HK-2 (cell line): ENCODE measurements around the gene CECR2.

Experiments
- DNase-seq: peaks from one replicate; pipeline ENCODE4 v3.0.0-alpha.2; 2018; ENCODE audit not compliant: unreplicated experiment

CECR2 gene

DNA sequence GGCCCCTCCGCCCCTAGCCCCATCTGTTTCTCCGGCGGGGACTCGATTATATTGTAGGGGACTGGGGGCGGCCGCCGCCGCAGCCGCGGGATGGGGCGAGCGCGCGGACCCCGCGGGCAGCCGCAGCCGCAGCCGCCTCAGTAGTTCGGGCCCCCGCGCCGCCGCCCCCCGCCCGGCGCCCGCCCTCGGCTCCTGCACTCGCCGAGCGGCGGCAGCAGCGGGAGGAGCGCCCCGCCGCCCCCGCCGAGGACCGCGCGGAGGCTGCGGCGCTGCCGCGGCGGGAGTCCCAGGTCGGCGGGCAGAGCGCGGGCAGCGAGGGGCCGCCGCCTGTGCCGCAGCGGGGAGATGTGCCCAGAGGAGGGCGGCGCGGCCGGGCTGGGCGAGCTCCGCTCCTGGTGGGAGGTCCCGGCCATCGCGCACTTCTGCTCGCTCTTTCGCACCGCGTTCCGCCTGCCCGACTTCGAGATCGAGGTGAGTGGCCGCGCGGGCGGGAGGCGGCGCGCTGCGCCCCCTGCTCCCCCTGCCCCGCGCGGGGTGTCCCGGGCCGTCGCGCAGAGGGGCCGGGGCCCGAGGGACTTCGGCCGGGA lies at the start of gene CECR2:
Gene CECR2, plus strand, starts transcription at position 22 of the 587 bp plus-strand sequence. Its CDS starts 324 bp downstream, at position 346.
- DNase-seq: peak; percentile 55

DNA sequence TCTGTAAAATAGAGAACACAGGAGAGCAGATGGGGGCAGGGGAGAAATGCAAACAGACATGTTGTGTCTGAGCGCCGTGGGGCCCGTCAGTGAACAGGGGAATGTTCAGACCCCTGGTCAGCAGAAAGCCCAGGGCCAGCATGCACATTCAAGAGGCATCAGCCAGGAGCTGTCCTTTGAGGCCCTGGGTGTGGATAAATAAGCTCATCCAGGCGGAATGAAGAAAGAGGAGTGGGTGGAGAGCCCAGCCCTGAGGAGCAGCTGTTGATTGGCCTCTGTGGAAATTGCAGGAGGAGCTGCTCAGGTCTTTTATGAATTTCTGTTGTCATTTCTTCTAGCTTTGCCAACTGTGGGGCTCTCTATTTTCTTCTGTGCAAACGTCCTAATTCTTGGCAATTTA lies 49.7 kb upstream of the CECR2 start:
- no peak for DNase-seq

DNA sequence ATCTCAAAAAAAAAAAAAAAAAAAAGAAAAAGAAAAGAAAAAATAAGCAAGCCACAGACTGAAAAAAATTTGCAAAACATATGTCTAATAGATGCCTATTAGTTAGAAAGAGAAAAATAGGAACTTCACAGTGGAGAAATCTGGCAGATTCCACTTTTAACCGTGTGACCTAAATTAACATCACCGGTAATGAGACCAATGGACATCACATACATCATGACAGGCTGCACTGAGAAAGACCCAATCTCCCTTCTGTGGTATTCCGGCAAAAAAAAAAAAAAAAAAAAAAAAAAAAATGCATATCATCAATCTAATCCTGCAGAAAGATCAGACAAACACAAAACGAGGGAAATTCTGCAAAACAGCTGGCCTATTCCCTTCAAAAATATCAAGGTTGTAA lies 46.7 kb upstream of the CECR2 start:
- DNase-seq: no peak

DNA sequence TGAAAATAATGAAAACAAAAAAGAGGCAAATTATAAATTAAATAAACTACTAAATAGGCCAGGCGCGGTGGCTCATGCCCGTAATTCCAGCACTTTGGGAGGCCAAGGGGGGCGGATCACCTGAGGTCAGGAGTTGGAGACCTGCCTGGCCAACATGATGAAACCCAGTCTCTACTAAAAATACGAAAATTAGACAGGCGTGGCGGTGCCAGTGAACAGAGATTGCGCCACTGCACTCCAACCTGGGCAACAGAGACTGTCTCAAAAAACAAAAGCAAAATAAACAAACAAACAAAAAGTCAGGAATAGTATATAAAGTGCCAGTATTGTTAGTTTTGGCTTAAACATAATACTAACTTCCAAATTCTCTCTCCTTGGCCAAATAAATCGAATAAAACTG lies 37.6 kb upstream of the CECR2 start:
- no peak for DNase-seq

DNA sequence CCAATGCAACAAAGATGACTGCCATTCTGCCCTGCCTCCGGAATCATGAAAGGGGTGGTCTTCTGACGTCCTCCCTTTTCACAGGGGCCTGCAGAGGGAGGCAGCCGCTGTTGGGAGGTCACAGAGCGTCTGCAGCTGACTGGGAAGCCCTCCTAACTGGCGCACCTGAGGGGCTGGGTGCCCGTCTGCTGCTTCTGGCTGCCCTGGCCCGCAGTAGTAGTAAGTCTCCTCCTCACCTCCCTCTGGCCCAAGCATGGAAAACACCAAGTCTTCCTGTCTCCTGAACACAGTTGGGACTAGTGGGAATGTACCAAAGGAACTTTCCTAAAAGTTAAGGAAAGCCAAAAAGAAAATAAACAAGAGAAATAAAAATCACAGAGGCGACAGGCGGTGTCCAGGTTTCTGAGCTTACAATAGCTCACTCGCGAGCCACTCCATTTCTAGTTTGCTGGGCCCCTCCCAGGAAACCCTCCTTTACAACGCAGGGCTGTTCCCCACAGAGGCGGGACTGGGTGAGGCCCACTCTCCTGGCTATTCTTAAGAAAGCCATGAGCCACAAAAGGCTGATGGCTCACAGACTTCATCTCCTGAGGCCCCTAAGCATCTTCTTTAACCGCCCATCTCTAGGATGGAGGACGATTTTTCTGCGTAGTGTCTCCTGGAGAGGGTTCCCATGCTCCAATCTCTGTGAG lies 37.0 kb upstream of the CECR2 start:
- DNase-seq: no peak

DNA sequence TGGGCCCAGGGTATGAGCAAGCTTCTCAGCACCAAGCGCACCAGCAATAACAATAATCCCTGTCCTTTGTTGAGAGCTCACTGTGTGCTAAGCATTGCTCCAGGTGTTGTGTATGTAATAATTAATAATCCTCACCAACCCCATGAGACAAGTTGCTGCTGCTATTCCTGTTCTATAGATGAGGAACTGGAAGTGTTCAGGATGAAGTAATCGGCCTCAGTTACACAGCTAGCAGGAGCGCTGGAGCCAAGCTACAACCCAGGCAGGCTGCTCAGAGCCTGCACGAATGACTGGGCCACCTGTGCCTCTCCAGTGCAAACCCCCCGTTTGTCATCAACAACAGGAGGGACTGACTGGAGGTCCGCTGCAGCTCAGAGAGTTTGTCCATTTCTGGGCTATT lies 35.2 kb upstream of the CECR2 start:
- DNase-seq: no peak

DNA sequence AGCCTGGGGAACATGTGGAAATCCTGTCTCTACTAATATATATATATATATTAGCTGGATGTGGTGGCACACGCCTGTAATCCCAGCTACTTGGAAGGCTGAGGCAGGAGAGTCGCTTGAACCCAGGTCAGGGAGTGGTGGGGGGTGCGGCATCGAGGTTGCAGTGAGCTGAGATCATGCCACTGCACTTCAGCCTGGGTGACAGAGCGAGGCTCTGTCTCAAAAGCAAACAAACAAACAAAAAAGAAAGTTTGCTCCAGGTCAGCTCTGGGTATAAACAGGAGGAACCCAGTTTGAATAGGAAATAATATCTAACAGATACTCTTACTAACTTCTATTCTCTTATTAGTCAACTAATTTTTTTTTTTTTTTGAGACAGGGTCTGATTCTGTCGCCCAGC lies 34.3 kb upstream of the CECR2 start:
- no peak for DNase-seq

DNA sequence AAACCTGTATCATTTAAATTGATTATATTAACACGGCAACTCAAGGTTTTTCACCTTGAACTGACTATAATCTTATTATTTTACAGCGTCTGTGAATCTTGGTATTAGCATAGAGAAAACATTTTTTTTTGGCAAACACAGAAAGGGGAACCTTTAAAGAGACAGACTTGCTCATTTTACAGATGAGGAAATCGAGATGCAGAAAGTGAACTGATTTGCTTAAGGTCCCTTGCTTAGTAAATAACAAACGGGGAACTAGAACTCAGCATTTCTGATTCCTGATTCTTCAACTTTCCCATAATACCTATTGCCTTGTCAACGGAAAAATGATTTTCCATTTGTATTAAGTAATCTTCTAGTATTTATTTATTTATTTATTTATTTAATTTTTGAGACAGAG lies 33.2 kb upstream of the CECR2 start:
- DNase-seq: no peak

DNA sequence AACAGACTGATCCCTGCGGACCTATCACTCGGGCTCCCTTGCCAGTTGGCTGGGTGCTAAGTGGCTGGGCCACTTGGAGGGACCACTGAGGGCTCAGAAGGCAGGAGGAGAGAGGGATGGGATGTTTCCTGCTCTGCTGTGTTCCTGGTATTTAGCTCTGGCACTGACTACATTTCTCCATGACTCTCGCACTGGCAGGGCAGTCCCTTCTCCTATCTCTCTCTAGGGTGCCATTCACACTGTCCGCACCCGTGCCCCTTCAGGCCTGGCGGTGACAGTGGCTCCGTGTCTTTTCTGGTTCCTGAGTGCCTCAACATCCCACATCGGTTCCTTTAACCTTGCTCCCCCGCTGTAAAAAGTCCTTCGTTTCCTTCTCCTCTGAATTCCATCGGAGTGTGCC lies 31.6 kb upstream of the CECR2 start:
- no peak for DNase-seq

DNA sequence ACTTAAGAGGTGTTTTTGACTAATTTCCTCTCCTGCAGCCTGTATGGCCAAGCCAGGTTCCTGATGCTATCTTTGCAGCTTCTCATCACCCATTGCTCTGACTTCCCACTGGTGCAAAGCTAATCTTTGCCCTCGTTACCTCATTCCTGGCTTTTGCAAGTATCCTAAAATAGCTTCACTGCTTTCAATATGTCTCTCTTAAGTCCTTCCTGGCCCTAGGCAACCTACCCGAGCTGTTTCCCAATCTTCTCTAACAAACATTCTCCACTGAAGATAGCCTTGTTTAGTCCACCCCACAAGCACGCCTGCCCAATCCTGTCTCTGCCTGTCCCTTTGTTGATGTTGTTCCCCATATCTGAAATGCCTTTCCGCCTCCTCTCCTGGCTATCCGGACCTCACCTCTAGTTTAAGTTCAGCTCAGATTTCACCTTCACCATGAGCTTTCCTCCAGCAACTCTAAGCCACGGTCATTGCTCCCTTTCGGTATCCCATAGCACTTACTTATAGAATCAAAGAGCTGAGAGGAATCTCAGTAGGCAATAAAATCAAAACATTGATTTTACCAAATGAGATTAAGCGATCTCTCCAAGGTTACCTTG lies 30.1 kb upstream of the CECR2 start:
- no peak for DNase-seq

DNA sequence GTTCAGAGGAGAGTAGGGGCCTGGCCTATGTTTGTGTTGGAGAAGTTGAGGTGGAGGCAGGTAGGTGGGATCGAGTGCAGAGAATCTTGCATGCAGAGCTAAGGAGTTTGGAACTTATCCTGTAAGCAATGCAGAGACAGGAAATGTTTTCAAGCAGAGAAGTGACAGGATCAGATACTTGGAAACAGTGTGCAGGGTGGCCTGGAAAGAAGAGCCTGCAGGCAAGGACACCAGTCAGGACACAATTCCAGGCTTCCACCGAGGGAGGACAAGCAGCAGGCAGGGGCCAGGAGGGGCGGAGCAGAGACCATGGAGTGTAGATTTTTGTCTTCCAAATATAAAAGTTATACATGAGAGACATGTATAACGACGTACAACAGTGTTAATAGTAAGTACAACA lies 26.9 kb upstream of the CECR2 start:
- no peak for DNase-seq

DNA sequence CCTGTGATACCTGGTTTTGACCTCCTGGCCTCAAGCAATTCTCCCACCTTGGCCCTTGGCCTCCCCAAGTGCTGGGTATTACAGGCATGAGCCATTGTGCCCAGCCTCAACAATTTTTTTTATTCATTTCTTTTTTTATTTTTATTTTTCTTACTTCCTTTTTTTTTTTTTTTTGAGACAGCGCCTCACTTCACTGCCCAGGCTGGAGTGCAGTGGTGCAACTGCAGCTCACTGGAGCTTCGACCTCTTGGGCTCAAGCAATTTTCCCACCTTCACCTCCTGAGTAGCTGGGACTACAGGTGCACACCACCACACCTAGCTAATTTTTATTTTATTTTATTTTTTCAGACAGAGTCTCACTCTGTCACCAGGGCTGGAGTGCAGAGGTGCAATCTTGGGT lies 25.5 kb upstream of the CECR2 start:
- DNase-seq: no peak

DNA sequence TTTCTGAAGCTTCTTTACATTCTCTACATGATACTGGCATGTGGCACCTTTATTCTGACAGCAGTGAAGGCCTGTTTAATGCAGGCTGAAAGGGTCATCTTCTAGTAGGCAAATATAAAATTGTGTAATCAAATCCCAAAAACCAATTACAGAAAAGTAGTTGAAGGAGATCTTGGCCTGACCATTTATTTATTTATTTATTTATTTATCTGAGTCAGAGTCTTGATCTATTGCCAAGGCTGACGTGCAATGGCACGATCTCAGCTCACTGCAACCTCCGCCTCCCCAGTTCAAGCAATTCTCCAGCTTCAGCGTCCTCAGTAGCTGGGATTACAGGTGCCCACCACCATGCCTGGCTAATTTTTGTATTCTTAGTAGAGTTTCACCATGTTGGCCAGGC lies 22.7 kb upstream of the CECR2 start:
- no peak for DNase-seq

DNA sequence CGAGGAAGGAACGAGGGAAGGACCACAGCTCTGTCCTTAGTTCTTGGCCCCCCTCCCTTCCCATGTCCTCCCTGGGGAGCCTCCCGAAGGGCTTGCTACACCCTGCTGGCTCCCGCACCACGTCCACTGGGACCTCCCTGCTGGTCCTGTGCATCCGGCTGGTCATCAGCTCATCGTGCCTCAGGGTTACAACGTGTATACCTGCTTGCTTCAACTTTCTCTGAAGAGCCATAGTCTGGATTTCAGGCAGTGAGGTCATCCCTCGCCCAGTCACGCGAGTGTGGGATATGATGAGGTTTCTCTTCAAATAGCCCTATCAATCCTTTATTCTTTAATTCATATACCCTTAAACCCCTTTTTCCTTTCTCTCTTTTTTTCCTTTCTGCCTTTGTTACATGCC lies 21.5 kb upstream of the CECR2 start:
- DNase-seq: no peak

DNA sequence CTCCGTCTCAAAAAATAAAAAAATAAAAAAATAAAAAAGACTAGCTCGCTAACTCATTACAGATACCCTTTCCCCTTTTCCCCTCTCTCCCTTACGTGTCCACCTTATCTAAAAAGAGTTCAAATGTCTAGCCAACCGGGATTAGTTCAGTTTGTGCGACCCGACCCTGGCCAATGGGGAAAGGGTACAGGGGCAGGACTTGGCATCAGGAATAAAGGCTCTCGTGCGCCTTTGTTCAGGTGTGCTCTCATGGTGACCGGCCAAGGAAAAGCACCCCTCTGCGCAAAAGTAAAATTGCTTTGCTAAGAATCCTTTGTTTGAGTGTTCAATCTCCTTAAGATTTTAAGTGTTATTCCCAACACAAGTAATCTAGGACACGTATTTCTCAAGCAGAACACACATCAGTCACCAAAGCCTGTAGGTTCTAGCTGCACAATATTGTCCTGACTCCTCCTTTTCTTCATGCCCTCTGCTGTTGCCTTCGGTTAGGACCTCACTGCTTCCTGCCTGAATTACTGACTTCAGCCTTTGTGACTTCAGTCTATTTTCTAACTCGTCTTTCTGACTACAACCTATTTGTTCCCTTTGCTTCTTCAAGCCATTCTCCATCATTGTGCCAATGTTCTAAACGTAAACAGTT lies 20.7 kb upstream of the CECR2 start:
- no peak for DNase-seq

DNA sequence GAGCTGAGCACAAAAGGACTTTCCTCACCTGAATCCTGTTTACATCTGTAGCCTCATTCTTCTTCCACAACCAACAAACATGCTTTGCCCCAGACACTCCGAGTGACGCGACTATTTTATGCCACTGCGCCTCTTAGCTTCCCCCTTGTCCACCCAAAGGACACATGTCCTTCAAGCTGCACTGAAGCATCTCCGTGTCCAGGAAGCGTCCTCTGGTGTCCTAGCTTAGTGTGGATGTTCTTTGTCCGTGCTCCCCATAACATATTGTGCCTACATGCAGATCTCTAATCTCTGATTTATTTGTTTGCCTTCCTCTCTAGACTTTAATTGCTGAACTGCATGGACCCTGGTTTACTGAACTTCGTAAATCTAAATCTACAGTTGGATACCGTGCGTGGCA lies 20.1 kb upstream of the CECR2 start:
- no peak for DNase-seq

DNA sequence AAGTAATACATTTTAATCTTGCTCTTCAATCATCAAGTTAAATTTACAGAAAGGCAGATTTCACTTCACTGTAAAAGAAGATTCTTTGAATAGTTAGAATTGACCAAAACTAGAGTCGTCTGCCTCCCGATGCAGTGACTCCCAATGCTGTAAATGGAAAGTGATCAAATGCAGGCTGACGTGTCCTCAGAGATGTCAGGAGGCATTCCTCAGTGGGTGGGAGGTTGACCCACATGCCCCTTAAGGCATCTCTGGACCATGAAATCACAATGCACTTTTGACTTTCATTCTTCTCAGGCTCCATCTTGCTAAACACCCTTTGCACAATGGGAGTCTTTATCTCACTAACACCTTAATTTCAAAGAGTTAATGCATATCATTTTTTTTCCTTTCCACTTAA lies 19.0 kb upstream of the CECR2 start:
- DNase-seq: no peak

DNA sequence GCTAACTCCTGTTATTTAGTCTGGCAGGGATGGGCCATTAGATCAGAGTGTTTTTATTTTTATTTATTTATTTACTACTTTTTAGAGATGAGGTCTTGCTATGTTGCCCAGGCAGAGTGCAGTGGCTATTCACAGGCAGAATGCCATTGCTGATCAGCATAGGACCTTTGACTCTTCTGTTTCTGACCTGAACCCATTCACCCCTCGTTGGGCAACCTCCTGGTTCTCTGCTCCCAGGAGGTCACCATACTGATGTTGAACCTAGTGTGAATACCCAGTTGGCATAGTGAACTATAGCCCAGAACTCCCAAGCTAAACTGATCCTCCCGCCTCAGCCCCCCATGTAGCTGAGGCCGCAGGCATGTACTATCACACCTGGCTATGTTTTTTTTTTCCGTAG lies 16.5 kb upstream of the CECR2 start:
- no peak for DNase-seq

DNA sequence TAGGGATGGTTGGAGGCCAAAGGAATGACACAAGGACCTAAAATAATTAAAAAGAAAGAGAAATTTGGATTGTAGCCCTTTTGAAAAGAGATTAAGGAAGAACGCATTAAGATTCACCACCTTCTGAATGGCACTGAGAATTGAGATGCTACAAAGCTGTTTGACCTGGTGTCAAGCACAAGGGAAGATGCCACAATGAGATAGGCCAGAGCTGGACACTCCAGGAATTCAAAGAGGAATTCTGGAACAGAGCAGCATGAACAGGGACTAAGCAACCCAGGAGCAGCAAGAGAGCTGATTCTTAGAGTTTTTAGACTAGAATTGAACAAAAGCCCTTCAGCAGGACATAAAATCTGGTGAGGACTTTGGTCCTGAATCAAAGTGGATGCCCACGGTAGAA lies 11.6 kb upstream of the CECR2 start:
- no peak for DNase-seq

DNA sequence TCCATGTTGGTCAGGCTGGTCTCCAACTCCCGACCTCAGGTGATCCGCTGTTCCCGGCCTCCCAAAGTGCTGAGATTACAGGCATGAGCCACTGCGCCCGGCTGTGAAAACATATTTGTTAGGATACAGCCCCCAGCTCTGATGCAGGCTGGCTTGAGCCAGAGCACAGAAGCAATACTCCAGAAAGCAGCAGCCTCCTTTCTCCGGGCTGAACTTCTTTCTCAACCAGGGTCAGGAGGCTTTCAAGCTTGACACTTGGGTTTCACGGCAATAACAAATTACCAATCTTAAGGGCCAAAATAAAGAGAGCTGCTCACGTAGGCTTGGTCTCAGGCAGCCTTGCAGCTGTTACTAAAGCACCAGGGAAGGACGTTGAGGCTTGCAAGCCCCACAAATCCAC lies 10.8 kb upstream of the CECR2 start:
- DNase-seq: no peak

DNA sequence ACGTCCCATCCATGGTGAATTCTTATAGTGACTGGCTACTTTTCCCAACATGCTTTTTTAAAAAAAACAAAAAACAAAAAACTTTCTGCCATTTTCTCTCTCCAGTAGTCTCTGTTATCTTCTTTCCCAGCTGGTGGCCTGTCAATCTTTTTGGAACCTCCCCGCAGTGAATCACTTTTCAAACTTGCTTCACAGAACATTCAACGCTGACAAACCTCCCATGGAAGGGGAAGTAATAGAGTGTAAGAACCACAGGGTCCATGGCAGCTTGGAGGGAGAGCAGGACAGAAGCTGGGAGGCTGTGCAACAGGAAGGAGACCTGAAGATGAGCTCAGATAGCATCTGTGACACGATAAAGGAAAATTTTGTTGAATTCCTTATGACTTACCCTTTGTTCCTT lies 9.8 kb upstream of the CECR2 start:
- no peak for DNase-seq

DNA sequence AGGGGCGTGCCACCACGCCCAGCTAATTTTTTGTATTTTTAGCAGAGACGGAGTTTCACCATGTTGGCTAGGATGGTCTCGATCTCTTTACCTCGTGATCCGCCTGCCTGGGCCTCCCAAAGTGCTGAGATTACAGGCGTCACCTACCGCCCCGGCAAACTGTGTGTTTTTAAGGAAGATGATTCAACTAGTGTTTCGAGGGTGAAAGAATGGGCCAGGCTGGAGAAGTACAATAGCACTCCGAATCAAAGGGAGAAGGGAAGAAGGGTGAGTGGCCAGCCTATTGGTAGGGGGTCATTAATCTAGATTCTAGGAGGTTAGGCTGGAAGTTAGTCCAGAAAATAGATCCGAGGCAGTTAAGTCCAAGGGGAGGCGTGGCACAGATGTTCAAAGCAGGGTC lies 2.9 kb upstream of the CECR2 start:
- DNase-seq: no peak

DNA sequence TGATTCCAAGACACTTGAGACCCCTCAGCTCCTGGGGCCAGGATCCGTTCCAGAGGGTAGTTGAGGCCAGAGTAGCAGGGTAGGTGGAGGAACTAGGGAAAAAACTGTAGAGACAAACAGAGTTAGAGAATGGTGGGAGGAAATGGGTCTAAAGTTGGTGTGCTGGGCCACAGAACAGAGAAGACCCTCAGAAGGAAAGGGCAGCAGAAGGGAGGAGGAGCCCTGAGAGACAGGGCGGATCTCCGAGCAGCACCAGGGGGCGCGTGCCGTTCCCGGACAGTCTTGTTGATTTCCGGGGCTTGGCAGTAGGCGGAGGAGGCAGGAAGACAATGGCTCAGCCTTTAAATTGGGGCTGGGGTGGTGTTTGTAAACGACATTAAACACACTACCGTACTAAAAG lies 2.4 kb upstream of the CECR2 start:
- DNase-seq: no peak
